Ovary (tissue), 9 donors: ENCODE data around the gene SCRN2. TPM values are rescaled to one million over a fixed set of nuclear protein-coding genes. Genes with fewer than 3 reads are reported as not detected.
A peak's percentile ranks its signal among the peaks of the same experiment; 100 is the strongest.

Experiments
- DNase-seq, 5 donors: peaks; one replicate each; pipeline ENCODE4 v3.0.0-alpha.2; 2019 to 2020
- H3K27ac ChIP-seq, 2 donors: fragments of 200-600 bp; one replicate each; pipeline versions ENCODE4 v1.5.1 to v1.8.0; 2019 to 2022
- H3K27me3 ChIP-seq: fragments of 200-600 bp; one replicate; pipeline ENCODE4 v1.8.0; 2022
- H3K36me3 ChIP-seq: fragments of 200-600 bp; sonication (generic); one replicate; pipeline ENCODE4 v1.5.1; 2019
- H3K4me1 ChIP-seq: one replicate; pipeline ENCODE4 v1.8.1; 2013; ENCODE audit warnings: mild to moderate bottlenecking, moderate library complexity; ENCODE audit not compliant: insufficient read depth
- H3K4me3 ChIP-seq: fragments of 200-600 bp; sonication (generic); one replicate; pipeline ENCODE4 v1.5.1; 2017
- H3K9me3 ChIP-seq, 2 donors: fragments of 200-600 bp in 1 of 2; sonication (generic) in 1 of 2; one replicate each; pipeline versions ENCODE4 v1.5.1 to v1.8.1; 2013 to 2019; ENCODE audit warnings: mild to moderate bottlenecking in 1 of 2, moderate library complexity in 1 of 2
- CTCF ChIP-seq, 3 donors: fragments of 450-650 bp in 2 of 3; fragments of 200-600 bp in 1 of 3; IDR thresholded peaks; one replicate each; pipeline versions ENCODE4 v1.5.1 to v1.8.0; 2016 to 2022; ENCODE audit warnings: antibody characterized with exemption in 3 of 3, mild to moderate bottlenecking in 1 of 3
- EP300 ChIP-seq: sonication (generic); formaldehyde crosslinking; IDR thresholded peaks from one replicate; pipeline ENCODE4 v1.6.1; 2017; ENCODE audit warnings: antibody characterized with exemption
- POLR2A ChIP-seq: fragments of 450-650 bp; IDR thresholded peaks from one replicate; pipeline ENCODE4 v1.6.1; 2017; ENCODE audit warnings: antibody characterized with exemption, mild to moderate bottlenecking, moderate library complexity
- WGBS, 3 donors: extraction: QIAGEN DNeasy Blood & Tissue Kit in 1 of 3; methylation state at CpG; one replicate each; pipeline versions ENCODE4 v1.1.5 to v1.1.7; 2013 to 2017; 5-methylcytosine and 5-hydroxymethylcytosine counted together
- intact Hi-C, 4 donors: fragments of 100-400 bp; cut with DNase I; formaldehyde crosslinking; loops; one replicate each; pipeline versions ENCODE4 v1.11.0 to v1.15.1; 2022 to 2023
- polyA plus RNA-seq, 2 donors: library from polyadenylated mRNA; stranded (reverse); fragments of 200-250 nt in 1 of 2; fragments of 350-450 nt in 1 of 2; fragmentation: Illumina TruSeq in 1 of 2; extraction: RNeasy Lipid Tissue Mini Kit (QIAGEN cat#74804) in 1 of 2; gene quantifications; one replicate each; pipeline ENCODE4 v1.2.3, GENCODE V29; 2013 to 2014
- total RNA-seq, 7 donors: library from RNA; depleted of rRNA in 2 of 7; stranded (reverse); fragments of >200 nt in 2 of 7; fragmentation: NEBNext Ultra II Directional in 3 of 7; extraction: Animal tissue kit (Norgen Biotek cat#: 25700) in 3 of 7; gene quantifications; one replicate each; pipeline versions ENCODE4 v1.1.0 to v1.2.4, GENCODE V29; 2016 to 2023
- donor health status: DM: no; HTN: no; CAD: no; lungs with moderate emphysema.
- donor health status: DM: no; HTN: no; CAD: no.
- donor health status: Bipolar disorder and iron deficiency.
- donor health status: DM: yes; HTN: yes; CAD: no.
- donor health status: DM: no; HTN: no; CAD: no.
- donor health status: DM: yes; HTN: yes; CAD: no.

SCRN2 gene
- total and polyA plus RNA-seq, 9 donors = 5.6 to 45.5 (median 36.8) TPM

DNA sequence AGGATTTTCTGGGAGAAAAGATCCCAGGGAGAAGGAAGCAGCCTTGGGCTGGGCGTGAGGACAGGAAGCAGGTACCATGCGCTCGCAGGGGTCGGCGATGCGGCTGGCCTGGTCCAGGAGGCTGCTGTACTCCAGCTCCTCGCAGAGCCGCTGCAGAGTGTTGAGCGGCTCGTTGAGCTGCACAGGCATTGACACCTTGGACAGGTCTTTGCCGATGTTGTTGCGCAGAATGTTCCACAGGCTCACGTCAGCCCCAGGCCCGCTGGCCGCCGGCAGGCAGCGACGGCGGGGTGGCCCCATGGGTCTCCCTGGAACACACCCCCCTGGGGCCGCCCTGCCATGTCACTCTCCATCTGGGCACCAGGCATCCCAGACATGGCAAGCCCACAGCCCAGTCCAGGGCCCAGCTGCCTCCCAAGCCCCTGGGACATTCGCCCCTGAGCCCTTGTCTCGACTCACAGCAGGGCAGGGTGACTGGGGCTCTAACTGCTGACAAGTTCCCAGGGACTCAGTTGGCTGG is 27.5 kb downstream of the SCRN2 start:
- no peaks in the 10 kb centered on the region for H3K4me1 ChIP-seq
- H3K27ac ChIP-seq = no peak overlapping the region
- no peaks in the 10 kb centered on the region for H3K36me3 ChIP-seq
- DNase-seq = peak in 2 of 5 donors; percentile 5 to 29
- WGBS, 3 donors = 94 to 96% (median 95%) methylated on average over 21 to 22 of the region's 22 CpGs
- no peaks in the 10 kb centered on the region for H3K9me3 ChIP-seq
- intact Hi-C loops = no loop called here
- H3K4me3 ChIP-seq = no peak overlapping the region
- TF ChIP-seq CTCF (IDR thresholded peaks at IDR 0.05) (no peak), POLR2A (no peak), EP300 (no peak)
- H3K27me3 ChIP-seq = no peaks in the 10 kb centered on the region

DNA sequence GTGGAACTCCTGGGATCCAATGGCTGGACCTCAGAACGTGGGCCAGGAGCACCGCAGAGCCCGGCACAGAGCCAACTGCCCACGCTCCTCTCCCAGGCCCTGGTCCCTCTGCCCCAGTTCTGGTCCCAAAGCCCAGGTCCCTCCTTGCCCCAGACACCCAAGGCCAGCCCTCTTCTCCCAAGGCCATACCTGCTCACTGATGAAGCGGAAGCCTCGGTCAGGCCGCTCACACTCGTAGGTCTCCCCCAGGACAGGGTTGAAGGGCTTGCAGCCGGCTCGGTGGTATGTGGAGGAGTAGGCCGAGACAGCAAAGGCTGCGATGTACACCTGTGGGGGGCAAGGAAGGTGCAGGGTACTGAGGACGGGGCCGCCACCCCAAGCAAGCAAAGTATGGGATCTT is 28.0 kb downstream of the SCRN2 start:
- H3K27ac ChIP-seq = no peak overlapping the region
- no peak for TF ChIP-seq POLR2A
- no peak for TF ChIP-seq EP300
- no peak for TF ChIP-seq CTCF (IDR thresholded peaks at IDR 0.05)
- WGBS, 3 donors = 84 to 88% (median 86%) methylated on average over 14 of the region's 14 CpGs
- no peaks in the 10 kb centered on the region for H3K9me3 ChIP-seq
- H3K27me3 ChIP-seq = no peaks in the 10 kb centered on the region
- H3K36me3 ChIP-seq = no peaks in the 10 kb centered on the region
- no peak overlapping the region for H3K4me3 ChIP-seq
- H3K4me1 ChIP-seq = no peaks in the 10 kb centered on the region
- peak in 1 of 5 donors; percentile 32 for DNase-seq
- intact Hi-C loops = no loop called here

GRCh38 chr17:47812146-47812920 is 28.7 kb downstream of the SCRN2 start:
- Histone ChIP-seq H3K4me3 (no peak overlapping the region), H3K27me3 (no peaks in the 10 kb centered on the region), H3K4me1 (no peaks in the 10 kb centered on the region), H3K36me3 (no peaks in the 10 kb centered on the region), H3K9me3 (no peaks in the 10 kb centered on the region), H3K27ac (no peak overlapping the region)
- 73 to 78% (median 78%) methylated on average over 18 of the region's 18 CpGs for WGBS, 3 donors
- TF ChIP-seq CTCF (IDR thresholded peaks at IDR 0.05) (no peak), EP300 (no peak), POLR2A (no peak)
- DNase-seq = peak in 1 of 5 donors; percentile 30
- intact Hi-C loops = no loop called here

DNA sequence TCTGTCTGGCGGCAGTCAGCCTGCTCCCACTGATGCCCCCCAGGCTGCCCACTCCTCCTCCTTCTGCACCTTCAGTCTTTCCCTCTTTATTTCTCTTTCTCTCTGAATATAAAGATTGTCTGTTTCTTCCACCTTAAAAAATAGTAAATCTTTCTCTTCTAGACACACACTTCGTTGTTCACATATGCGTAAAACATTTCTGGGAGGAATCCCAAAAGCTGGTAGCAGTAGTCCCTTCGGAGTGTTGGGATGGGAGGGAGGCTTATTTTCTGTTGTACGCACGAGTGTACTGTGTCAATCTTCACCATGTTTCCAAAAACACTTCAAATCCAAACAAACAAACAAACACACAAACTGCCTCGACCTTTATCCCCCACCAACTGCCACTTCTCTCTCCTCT is 29.4 kb downstream of the SCRN2 start:
- no peak overlapping the region for H3K4me3 ChIP-seq
- no peaks in the 10 kb centered on the region for H3K4me1 ChIP-seq
- intact Hi-C loops = no loop called here
- no peaks in the 10 kb centered on the region for H3K27me3 ChIP-seq
- no peak overlapping the region for H3K27ac ChIP-seq
- no peaks in the 10 kb centered on the region for H3K9me3 ChIP-seq
- H3K36me3 ChIP-seq = no peaks in the 10 kb centered on the region
- TF ChIP-seq CTCF (IDR thresholded peaks at IDR 0.05) (no peak), EP300 (no peak), POLR2A (no peak)
- 55 to 72% (median 62%) methylated on average over 7 of the region's 7 CpGs for WGBS, 3 donors
- DNase-seq = no peak
